LNCaP clone FGC (cell line): ENCODE data around the gene ZNF585A.
"Not testable (repeated sequence)": the region's sequence is repeated elsewhere in the genome, so short reads cannot be mapped to it uniquely, and the experiment has no call there.

ENCODE experiments used
- DNase-seq: peaks from one replicate; pipeline ENCODE4 v3.0.0-alpha.2; 2011; ENCODE audit warnings: low read depth
- H3K4me3 ChIP-seq: 2 replicates; pipeline ENCODE4 v1.5.1; 2011; ENCODE audit warnings: mild to moderate bottlenecking, low read depth, low read length, control low read depth
- CTCF ChIP-seq: IDR thresholded peaks from 2 replicates; pipeline ENCODE4 v1.5.1; 2012; ENCODE audit warnings: mild to moderate bottlenecking; ENCODE audit not compliant: control insufficient read depth, insufficient read depth; ENCODE audit errors: extremely low read depth

ZNF585A gene

DNA sequence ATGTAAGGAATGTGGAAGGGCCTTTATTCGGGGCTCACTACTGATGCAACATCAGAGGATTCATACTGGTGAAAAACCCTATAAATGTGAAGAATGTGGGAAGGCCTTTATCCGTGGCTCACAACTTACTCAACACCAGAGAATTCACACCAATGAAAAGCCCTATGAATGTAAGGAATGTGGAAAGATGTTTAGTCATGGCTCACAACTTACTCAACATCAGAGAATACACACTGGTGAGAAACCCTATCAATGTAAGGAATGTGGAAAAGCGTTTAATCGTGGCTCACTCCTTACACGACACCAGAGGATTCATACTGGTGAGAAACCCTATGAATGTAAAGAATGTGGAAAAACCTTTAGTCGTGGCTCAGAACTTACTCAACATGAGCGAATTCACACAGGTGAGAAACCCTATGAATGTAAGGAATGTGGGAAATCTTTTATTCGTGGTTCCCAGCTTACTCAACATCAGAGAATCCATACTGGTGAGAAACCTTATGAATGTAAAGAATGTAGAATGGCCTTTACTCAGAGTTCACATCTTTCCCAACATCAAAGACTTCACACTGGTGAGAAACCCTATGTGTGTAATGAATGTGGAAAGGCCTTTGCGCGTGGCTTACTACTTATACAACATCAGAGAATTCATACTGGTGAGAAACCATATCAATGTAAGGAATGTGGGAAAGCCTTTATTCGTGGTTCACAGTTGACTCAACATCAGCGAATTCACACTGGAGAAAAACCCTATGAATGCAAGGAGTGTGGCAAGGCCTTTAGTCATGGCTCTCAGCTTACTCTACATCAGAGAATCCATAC is 44.3 kb downstream of the ZNF585A start:
- DNase-seq, result no peak

GRCh38 chr19:37122093-37122492 is 50.4 kb downstream of the ZNF585A start:
- not testable (repeated sequence) for DNase-seq, H3K4me3 ChIP-seq

More for the DNA sequence above, 44.3 kb downstream of the ZNF585A start:
- H3K4me3 ChIP-seq, result no peak overlapping the region
- no peak for TF ChIP-seq CTCF

DNA sequence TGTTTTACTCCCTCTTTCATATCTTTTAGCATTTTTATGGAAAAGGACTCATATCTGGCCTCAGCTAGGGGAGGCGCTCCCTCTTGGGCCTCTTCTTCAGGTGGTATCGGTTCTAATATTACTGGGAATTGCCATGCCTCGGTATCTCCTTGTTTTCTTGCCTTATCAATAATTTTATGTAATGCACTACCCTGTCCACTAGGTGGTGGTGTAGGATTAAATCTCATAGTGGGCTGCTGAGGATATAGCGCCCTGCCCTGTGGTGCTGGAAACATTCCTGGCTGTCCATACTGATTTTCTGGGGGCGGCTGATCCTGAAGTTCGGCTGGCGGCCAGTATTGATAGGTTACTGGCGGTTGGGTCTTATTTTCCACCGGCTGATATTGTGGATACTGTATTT is 58.5 kb downstream of the ZNF585A start:
- TF ChIP-seq CTCF, result no peak
- DNase-seq, result no peak
- no peak overlapping the region for H3K4me3 ChIP-seq

DNA sequence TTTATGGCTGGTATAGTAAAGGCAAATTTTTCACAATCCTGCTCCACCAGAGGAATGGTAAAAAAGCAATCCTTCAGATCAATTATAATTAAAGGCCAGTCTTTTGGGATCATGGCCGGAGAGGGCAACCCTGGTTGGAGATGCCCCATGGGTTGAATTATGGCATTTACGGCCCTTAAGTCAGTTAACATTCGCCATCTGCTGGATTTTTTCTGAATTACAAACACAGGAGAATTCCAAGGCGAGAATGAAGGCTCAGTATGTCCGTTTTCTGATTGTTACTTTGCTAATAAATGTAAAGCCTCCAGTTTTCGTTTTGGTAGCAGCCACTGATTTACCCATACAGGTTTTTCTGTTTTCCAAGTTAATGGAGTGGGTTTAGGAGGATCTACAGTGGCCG is 60.7 kb downstream of the ZNF585A start:
- not testable (repeated sequence) for H3K4me3 ChIP-seq, DNase-seq

- not testable (repeated sequence) for DNase-seq, H3K4me3 ChIP-seq
Measured at GRCh38 chr19:37104135-37104534, 68.4 kb downstream of the ZNF585A start.

GRCh38 chr19:37098570-37098969 is 73.9 kb downstream of the ZNF585A start:
- no peak for DNase-seq
- no peak for TF ChIP-seq CTCF
- no peak overlapping the region for H3K4me3 ChIP-seq

GRCh38 chr19:37095859-37096258 is 76.6 kb downstream of the ZNF585A start:
- no peak for TF ChIP-seq CTCF
- H3K4me3 ChIP-seq, result no peak overlapping the region
- no peak for DNase-seq
